ENCODE measurements around the gene OR8B3. TPM values are rescaled to one million over a fixed set of nuclear protein-coding genes. Genes with fewer than 3 reads are reported as not detected.
"Not testable (repeated sequence)": the region's sequence is repeated elsewhere in the genome, so short reads cannot be mapped to it uniquely, and the experiment has no call there.

Gene OR8B3
- polyA plus RNA-seq, 2 donors, result not detected

DNA sequence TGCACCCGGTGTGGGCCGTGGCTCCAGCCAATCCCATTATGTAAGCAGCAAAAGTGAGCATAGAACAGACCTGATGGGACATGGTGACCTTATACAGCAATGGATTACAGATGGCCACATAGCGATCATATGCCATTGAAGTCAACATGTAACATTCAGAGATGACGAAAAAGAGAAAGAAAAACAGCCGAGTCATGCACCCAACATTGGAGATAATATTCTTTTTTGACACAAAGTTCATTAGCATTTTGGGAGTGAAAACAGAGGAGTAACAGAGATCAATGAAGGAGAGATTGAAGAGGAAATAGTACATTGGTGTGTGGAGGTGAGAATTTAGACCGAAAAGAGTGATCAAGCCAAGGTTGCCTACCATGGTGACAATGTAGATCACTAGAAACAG is 16.0 kb downstream of the OR8B3 start:
- not testable (repeated sequence) for H3K36me3 ChIP-seq (ENCODE audit: control insufficient read depth in 2 of 2, insufficient read depth in 2 of 2, low read length in 1 of 2); H3K27ac ChIP-seq (ENCODE audit: low read depth in 2 of 2, low read length in 1 of 2); H3K9me3 ChIP-seq (ENCODE audit: control insufficient read depth in 2 of 2, insufficient read depth in 1 of 2, low read depth in 1 of 2, low read length in 1 of 2); H3K4me3 ChIP-seq (ENCODE audit: low read depth in 1 of 2, low read length in 2 of 2); H3K27me3 ChIP-seq (ENCODE audit: control insufficient read depth in 1 of 2, insufficient read depth in 2 of 2, low read length in 2 of 2); H3K4me1 ChIP-seq (ENCODE audit: control insufficient read depth in 2 of 2, insufficient read depth in 2 of 2, low read length in 1 of 2)
- 75 to 85% methylated on average over 4 of the region's 6 CpGs for WGBS, 2 donors

DNA sequence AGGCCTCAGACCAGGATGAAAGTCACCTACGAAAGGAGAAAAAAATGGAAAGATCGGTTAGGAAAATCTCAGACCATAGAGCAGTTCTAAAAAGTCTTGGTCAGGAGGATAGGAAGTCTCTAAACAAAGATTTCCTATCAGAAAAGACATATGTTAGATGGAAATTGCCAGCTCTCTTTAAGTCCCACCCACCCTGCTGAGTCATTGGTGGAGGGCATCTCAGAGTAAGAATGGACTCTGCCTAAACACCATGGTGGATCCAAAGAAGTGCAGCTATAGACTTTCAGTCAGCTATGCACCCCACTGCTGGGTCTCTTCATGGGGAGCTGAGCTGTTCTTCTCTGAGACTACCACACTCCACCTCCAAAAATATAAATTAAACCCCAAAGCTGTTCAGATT is 18.2 kb downstream of the OR8B3 start:
- no peak overlapping the region for H3K4me3 ChIP-seq (ENCODE audit: low read depth in 1 of 2, low read length in 2 of 2)
- no peak overlapping the region for H3K27ac ChIP-seq (ENCODE audit: low read depth in 2 of 2, low read length in 1 of 2)
- no peaks in the 10 kb centered on the region for H3K4me1 ChIP-seq (ENCODE audit: control insufficient read depth in 2 of 2, insufficient read depth in 2 of 2, low read length in 1 of 2)
- 90 to 91% methylated on average over 2 of the region's 2 CpGs for WGBS, 2 donors
- H3K9me3 ChIP-seq (ENCODE audit: control insufficient read depth in 2 of 2, insufficient read depth in 1 of 2, low read depth in 1 of 2, low read length in 1 of 2), result no peaks in the 10 kb centered on the region
- no peaks in the 10 kb centered on the region for H3K27me3 ChIP-seq (ENCODE audit: control insufficient read depth in 1 of 2, insufficient read depth in 2 of 2, low read length in 2 of 2)
- no peaks in the 10 kb centered on the region for H3K36me3 ChIP-seq (ENCODE audit: control insufficient read depth in 2 of 2, insufficient read depth in 2 of 2, low read length in 1 of 2)

DNA sequence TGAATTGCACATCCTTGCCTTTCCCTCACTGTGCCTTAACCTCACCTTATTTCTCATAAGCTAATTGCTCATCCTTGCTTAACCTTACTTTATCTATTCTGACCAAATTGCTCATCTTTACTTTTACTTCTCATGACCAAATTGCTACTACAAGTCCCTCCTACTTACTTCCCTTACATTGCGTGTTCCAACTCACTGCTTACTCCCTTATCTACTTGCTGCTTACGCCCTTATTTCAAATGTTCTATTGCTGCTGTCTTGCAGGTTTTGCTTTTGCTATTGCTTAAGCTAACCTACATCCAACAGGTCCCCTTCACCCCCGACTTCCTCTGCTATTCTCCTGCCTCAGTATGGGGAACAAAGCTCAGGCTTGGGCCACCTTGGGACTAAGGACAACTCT is 22.5 kb downstream of the OR8B3 start:
- Histone ChIP-seq H3K27ac (ENCODE audit: low read depth in 2 of 2, low read length in 1 of 2) (no peak overlapping the region), H3K4me3 (ENCODE audit: low read depth in 1 of 2, low read length in 2 of 2) (no peak overlapping the region), H3K36me3 (ENCODE audit: control insufficient read depth in 2 of 2, insufficient read depth in 2 of 2, low read length in 1 of 2) (no peaks in the 10 kb centered on the region), H3K27me3 (ENCODE audit: control insufficient read depth in 1 of 2, insufficient read depth in 2 of 2, low read length in 2 of 2) (no peaks in the 10 kb centered on the region), H3K4me1 (ENCODE audit: control insufficient read depth in 2 of 2, insufficient read depth in 2 of 2, low read length in 1 of 2) (no peaks in the 10 kb centered on the region), H3K9me3 (ENCODE audit: control insufficient read depth in 2 of 2, insufficient read depth in 1 of 2, low read depth in 1 of 2, low read length in 1 of 2) (no peaks in the 10 kb centered on the region)
- WGBS, 2 donors, result 77 to 78% methylated on average over 3 of the region's 3 CpGs

DNA sequence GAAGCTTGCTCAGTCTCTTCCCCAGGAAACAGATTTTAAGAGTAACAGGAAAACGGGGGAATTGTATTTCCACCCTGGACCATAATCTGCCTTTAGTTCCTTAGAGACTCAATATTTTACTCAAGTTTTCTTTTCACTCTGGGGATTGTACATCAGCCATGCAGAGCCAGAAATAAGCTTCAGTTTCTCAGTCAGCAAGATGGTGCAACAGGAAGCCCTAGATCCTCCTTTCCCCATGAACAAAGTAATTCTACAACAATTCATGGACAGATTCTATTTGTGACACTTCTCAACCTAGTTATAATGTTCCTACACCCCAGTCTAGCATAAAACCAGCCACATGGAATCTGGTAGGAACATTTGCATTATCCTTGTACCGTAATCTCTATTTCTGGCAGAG is 39.3 kb downstream of the OR8B3 start:
- WGBS, 2 donors, result 25 to 31% methylated on average over 2 of the region's 2 CpGs
- Histone ChIP-seq H3K4me1 (ENCODE audit: control insufficient read depth in 2 of 2, insufficient read depth in 2 of 2, low read length in 1 of 2) (no peaks in the 10 kb centered on the region), H3K27me3 (ENCODE audit: control insufficient read depth in 1 of 2, insufficient read depth in 2 of 2, low read length in 2 of 2) (no peaks in the 10 kb centered on the region), H3K27ac (ENCODE audit: low read depth in 2 of 2, low read length in 1 of 2) (no peak overlapping the region), H3K9me3 (ENCODE audit: control insufficient read depth in 2 of 2, insufficient read depth in 1 of 2, low read depth in 1 of 2, low read length in 1 of 2) (no peaks in the 10 kb centered on the region), H3K4me3 (ENCODE audit: low read depth in 1 of 2, low read length in 2 of 2) (no peak overlapping the region), H3K36me3 (ENCODE audit: control insufficient read depth in 2 of 2, insufficient read depth in 2 of 2, low read length in 1 of 2) (no peaks in the 10 kb centered on the region)

DNA sequence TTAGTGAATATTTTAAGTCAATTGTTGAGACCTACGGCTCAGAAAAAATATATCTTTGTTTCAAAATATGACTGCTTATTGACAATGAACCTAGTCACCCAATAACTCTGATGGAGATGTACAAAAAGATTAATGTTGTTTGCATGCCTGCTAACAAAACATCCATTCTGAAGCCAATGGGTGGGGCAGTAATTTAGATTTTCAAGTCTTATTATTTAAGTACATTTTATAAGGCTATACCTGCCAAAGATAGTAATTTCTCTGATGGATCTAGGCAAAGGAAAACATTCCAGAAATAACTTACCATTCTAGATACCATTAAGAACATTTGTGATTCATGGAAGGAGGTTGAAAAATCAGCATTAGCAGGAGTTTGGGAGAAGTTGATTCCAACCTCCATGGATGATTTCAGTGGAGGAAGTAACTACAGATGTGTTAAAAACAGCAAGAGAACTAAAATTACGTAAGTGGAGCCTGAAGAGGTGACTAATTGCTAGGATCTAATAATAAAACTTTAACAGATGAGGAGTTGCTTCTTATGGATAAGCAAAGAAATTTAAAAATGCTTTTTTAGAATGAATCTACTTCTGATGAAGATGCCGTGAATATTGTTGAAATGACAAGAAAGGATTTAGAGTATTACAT is 52.4 kb downstream of the OR8B3 start:
- H3K27me3 ChIP-seq (ENCODE audit: control insufficient read depth in 1 of 2, insufficient read depth in 2 of 2, low read length in 2 of 2), result no peaks in the 10 kb centered on the region
- 25 to 54% methylated on average over 3 of the region's 3 CpGs for WGBS, 2 donors

More for the DNA sequence above, 52.4 kb downstream of the OR8B3 start:
- H3K4me3 ChIP-seq (ENCODE audit: low read depth in 1 of 2, low read length in 2 of 2), result no peak overlapping the region
- H3K27ac ChIP-seq (ENCODE audit: low read depth in 2 of 2, low read length in 1 of 2), result no peak overlapping the region
- H3K9me3 ChIP-seq (ENCODE audit: control insufficient read depth in 2 of 2, insufficient read depth in 1 of 2, low read depth in 1 of 2, low read length in 1 of 2), result no peaks in the 10 kb centered on the region
- no peaks in the 10 kb centered on the region for H3K36me3 ChIP-seq (ENCODE audit: control insufficient read depth in 2 of 2, insufficient read depth in 2 of 2, low read length in 1 of 2)
- H3K4me1 ChIP-seq (ENCODE audit: control insufficient read depth in 2 of 2, insufficient read depth in 2 of 2, low read length in 1 of 2), result no peaks in the 10 kb centered on the region

Other genes with a start within 250 kb of the OR8B3 start
- not detected for gene OR10D3, start 215.7 kb downstream of the OR8B3 start, polyA plus RNA-seq
- gene OR8G1, start 157.9 kb downstream of the OR8B3 start, polyA plus RNA-seq, result not detected
- not detected for gene OR8G5, start 142.6 kb downstream of the OR8B3 start, polyA plus RNA-seq
- gene OR8D1, start 85.1 kb downstream of the OR8B3 start, polyA plus RNA-seq, result not detected
- not detected for gene OR8D2, start 78.8 kb downstream of the OR8B3 start, polyA plus RNA-seq
- gene OR8B2, start 14.5 kb downstream of the OR8B3 start, polyA plus RNA-seq, result not detected
- gene OR8B4, start 25.8 kb upstream of the OR8B3 start, polyA plus RNA-seq, result not detected
- gene OR8B8, start 46.7 kb upstream of the OR8B3 start, polyA plus RNA-seq, result not detected
- not detected for gene OR8B12, start 144.6 kb upstream of the OR8B3 start, polyA plus RNA-seq
- gene OR8A1, start 171.0 kb upstream of the OR8B3 start, polyA plus RNA-seq, result not detected
- gene PANX3, start 212.4 kb upstream of the OR8B3 start, polyA plus RNA-seq, result not detected
- 10 to 100 TPM; 16.5 to 16.9 TPM for gene TBRG1, start 223.8 kb upstream of the OR8B3 start, polyA plus RNA-seq